Gastroesophageal sphincter (tissue), 3 donors: ENCODE results near the gene KIAA1958.

Experiments
- EP300 ChIP-seq: sonication (generic); formaldehyde crosslinking; IDR thresholded peaks from one replicate; pipeline ENCODE4 v1.6.1; 2017; ENCODE audit warnings: antibody characterized with exemption, mild to moderate bottlenecking
- POLR2A ChIP-seq, 2 donors: fragments of 450-650 bp; IDR thresholded peaks; one replicate each; pipeline ENCODE4 v1.6.1; 2017; ENCODE audit warnings: antibody characterized with exemption in 2 of 2, mild to moderate bottlenecking in 2 of 2, moderate library complexity in 1 of 2
- POLR2AphosphoS5 ChIP-seq: sonication (generic); formaldehyde crosslinking; IDR thresholded peaks from one replicate; pipeline ENCODE4 v1.6.1; 2017; ENCODE audit warnings: antibody characterized with exemption
- TF ChIP-seq, protein P1 (sequence below), 4 experiments: fragments of 200-600 bp in 2 of 4; fragments of 450-650 bp in 2 of 4; sonication (generic) in 1 of 4; IDR thresholded peaks; one replicate each; pipeline ENCODE4 v1.5.1; 2017 to 2019; ENCODE audit warnings: antibody characterized with exemption in 4 of 4, mild to moderate bottlenecking in 2 of 4, moderate library complexity in 2 of 4

DNA sequence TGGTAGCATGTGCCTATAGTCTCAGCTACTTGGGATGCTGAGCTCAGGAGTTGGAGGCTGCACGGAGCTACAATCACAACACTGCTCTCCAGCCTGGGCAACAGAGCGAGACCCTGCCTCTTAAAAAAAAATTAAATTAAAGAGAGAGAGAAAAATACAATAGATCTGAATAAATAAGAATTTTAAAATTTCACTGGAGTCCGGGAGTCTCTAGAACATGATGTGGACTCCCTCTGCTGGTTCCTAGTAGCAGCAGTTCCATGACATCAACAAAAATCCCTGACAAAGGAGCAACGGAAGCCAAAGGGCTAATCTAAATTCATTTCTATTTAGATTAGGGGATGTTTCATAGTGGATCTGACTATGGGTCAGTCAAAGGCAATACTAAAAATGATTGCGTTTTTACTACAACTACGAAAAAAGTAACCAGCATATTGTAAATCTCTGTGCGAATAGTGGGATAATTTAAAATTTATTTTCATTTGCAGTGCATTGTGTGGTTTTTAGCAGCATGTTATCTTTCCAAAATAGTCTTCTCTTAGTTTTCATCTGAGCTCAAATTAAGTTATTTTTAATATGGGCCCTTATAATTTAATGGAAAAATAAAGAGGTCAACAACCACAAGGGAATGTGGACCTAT is 224.5 kb downstream of the KIAA1958 start:
- TF ChIP-seq, protein P1, sequence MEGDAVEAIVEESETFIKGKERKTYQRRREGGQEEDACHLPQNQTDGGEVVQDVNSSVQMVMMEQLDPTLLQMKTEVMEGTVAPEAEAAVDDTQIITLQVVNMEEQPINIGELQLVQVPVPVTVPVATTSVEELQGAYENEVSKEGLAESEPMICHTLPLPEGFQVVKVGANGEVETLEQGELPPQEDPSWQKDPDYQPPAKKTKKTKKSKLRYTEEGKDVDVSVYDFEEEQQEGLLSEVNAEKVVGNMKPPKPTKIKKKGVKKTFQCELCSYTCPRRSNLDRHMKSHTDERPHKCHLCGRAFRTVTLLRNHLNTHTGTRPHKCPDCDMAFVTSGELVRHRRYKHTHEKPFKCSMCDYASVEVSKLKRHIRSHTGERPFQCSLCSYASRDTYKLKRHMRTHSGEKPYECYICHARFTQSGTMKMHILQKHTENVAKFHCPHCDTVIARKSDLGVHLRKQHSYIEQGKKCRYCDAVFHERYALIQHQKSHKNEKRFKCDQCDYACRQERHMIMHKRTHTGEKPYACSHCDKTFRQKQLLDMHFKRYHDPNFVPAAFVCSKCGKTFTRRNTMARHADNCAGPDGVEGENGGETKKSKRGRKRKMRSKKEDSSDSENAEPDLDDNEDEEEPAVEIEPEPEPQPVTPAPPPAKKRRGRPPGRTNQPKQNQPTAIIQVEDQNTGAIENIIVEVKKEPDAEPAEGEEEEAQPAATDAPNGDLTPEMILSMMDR (IDR thresholded peaks at IDR 0.05), result peak in 2 of 4 experiments; percentile 9 to 43
- no peak for TF ChIP-seq POLR2AphosphoS5
- no peak for TF ChIP-seq POLR2A (IDR thresholded peaks at IDR 0.05)
- no peak for TF ChIP-seq EP300
